K562 (cell line): ENCODE measurements around the gene USP15. TPM values are rescaled to one million over a fixed set of nuclear protein-coding genes. Genes with fewer than 3 reads are reported as not detected.

ENCODE experiments used
- ATAC-seq: fragments of 200-7000 bp; cut with Tn5 transposase; 3 replicates; pipeline ENCODE4 v1.9.1; 2020; ENCODE audit warnings: moderate library complexity
- BruUV-seq: library from RNA; stranded (reverse); fragments of 400-500 nt; replicated peaks from 2 replicates; lab custom pipeline; 2021; lab: Mats Ljungman, UMichigan
- CTCF ChIA-PET: fragments of 300-600 bp; formaldehyde crosslinking; extraction: SDS; loops from one replicate; lab custom pipeline; 2021; ENCODE audit warnings: low intra/inter-chr PET ratio; lab: Yijun Ruan, JAX
- POLR2A ChIA-PET: fragments of 300-600, 350-650 bp; sonication (Branson Sonifier 250); formaldehyde crosslinking; extraction: SDS; loops from one replicate; lab custom pipeline; 2021; ENCODE audit warnings: antibody characterized with exemption, inconsistent platforms; lab: Yijun Ruan, JAX
- DNase-seq, 4 experiments: peaks; one replicate each; pipeline versions ENCODE4 v3.0.0 to v3.0.0-alpha.2; 2011 to 2018; ENCODE audit warnings: low spot score in 3 of 4, mixed read lengths in 3 of 4; ENCODE audit errors: extremely low read depth in 1 of 4
- FAIRE-seq: peaks from 2 replicates; lab custom pipeline; 2011; peaks lifted over from hg19 to GRCh38; lab: Jason Lieb, UNC
- H2AFZ ChIP-seq: 2 replicates; pipeline ENCODE4 v1.6.0; 2011; ENCODE audit warnings: low read depth, low read length, control low read depth, inconsistent platforms
- H3K27ac ChIP-seq: fragments of 200-600 bp; 3 replicates; pipeline ENCODE4 v1.8.0; 2011; ENCODE audit warnings: low read depth, mild to moderate bottlenecking, control low read depth, inconsistent platforms, low read length, moderate library complexity, mixed read lengths; ENCODE audit errors: extremely low read depth
- H3K27me3 ChIP-seq, 2 experiments: fragments of 300-600 bp in 1 of 2; 2 replicates in 1 of 2; 3 replicates in 1 of 2; pipeline versions ENCODE4 v1.6.0 to v1.8.0; 2011; ENCODE audit warnings: inconsistent platforms in 2 of 2, low read length in 2 of 2, mild to moderate bottlenecking in 1 of 2, mixed read lengths in 1 of 2, moderate library complexity in 1 of 2; ENCODE audit not compliant: control insufficient read depth in 2 of 2, insufficient read depth in 2 of 2
- H3K36me3 ChIP-seq: fragments of 300-600 bp; 3 replicates; pipeline ENCODE4 v1.8.0; 2011; ENCODE audit warnings: mild to moderate bottlenecking, low read length, inconsistent platforms; ENCODE audit not compliant: control insufficient read depth, insufficient read depth
- H3K4me1 ChIP-seq, 2 experiments: fragments of 200-600 bp in 1 of 2; replicated peaks in 1 of 2; 2 replicates in 1 of 2; 3 replicates in 1 of 2; pipeline versions ENCODE4 v1.5.1 to v1.8.0; 2011; ENCODE audit warnings: inconsistent platforms in 2 of 2, low read length in 2 of 2, mild to moderate bottlenecking in 1 of 2, mixed read lengths in 1 of 2, moderate library complexity in 1 of 2; ENCODE audit not compliant: control insufficient read depth in 2 of 2, insufficient read depth in 2 of 2
- H3K4me2 ChIP-seq: 2 replicates; pipeline ENCODE4 v1.6.1; 2011; ENCODE audit warnings: low read length, control low read depth, inconsistent platforms, mixed read lengths; ENCODE audit not compliant: insufficient read depth
- H3K4me3 ChIP-seq: fragments of 200-600 bp; sonication (generic), shearing (Covaris generic); 2 replicates; pipeline ENCODE4 v1.5.1; 2016; ENCODE audit warnings: control low read depth, inconsistent platforms
- H3K79me2 ChIP-seq: fragments of 200-600 bp; 3 replicates; pipeline ENCODE4 v1.8.0; 2011; ENCODE audit warnings: low read length, inconsistent platforms; ENCODE audit not compliant: control insufficient read depth, insufficient read depth
- H3K9ac ChIP-seq, 2 experiments: 2 replicates each; pipeline versions ENCODE4 v1.6.0 to v1.6.1; 2011; ENCODE audit warnings: low read depth in 2 of 2, low read length in 2 of 2, control low read depth in 1 of 2, inconsistent platforms in 1 of 2, mild to moderate bottlenecking in 1 of 2, mixed read lengths in 1 of 2; ENCODE audit not compliant: insufficient read depth in 1 of 2
- H3K9me1 ChIP-seq: one replicate; pipeline ENCODE4 v1.6.0; 2011; ENCODE audit warnings: inconsistent platforms, mild to moderate bottlenecking, low read length, moderate library complexity; ENCODE audit not compliant: control insufficient read depth, insufficient read depth
- H3K9me3 ChIP-seq: replicated peaks from 2 replicates; pipeline ENCODE4 v1.5.1; 2011; ENCODE audit warnings: low read depth, low read length, inconsistent platforms; ENCODE audit not compliant: control insufficient read depth, insufficient read depth
- H4K20me1 ChIP-seq: replicated peaks from 2 replicates; pipeline ENCODE4 v1.6.1; 2011; ENCODE audit warnings: low read length, inconsistent platforms, mixed read lengths; ENCODE audit not compliant: control insufficient read depth, insufficient read depth
- AFF1 ChIP-seq, 2 experiments: fragments of 450-650 bp; IDR thresholded peaks; 2 replicates each; pipeline ENCODE4 v1.6.1; 2018; ENCODE audit warnings: mild to moderate bottlenecking in 2 of 2, low read depth in 1 of 2; ENCODE audit not compliant: partially characterized antibody in 2 of 2
- CC2D1A ChIP-seq: fragments of 450-650 bp; IDR thresholded peaks from 2 replicates; pipeline ENCODE4 v1.6.1; 2017; ENCODE audit warnings: mild to moderate bottlenecking
- E2F1 ChIP-seq: sonication (generic); formaldehyde crosslinking; IDR thresholded peaks from 2 replicates; pipeline ENCODE4 v1.8.1; 2023; ENCODE audit warnings: mild to moderate bottlenecking, missing genetic modification reagents, moderate library complexity
- E2F6 ChIP-seq, 2 experiments: IDR thresholded peaks; 2 replicates each; pipeline ENCODE4 v1.6.1; 2011; ENCODE audit warnings: borderline replicate concordance in 1 of 2, control low read depth in 1 of 2, low read depth in 1 of 2, low read length in 1 of 2, mild to moderate bottlenecking in 1 of 2, mixed read lengths in 1 of 2, moderate library complexity in 1 of 2; ENCODE audit not compliant: insufficient read depth in 1 of 2, insufficient read length in 1 of 2, poor library complexity in 1 of 2, severe bottlenecking in 1 of 2; ENCODE audit errors: extremely low read depth in 1 of 2
- GATAD2A ChIP-seq: fragments of 450-650 bp; IDR thresholded peaks from 2 replicates; pipeline ENCODE4 v1.6.1; 2017
- HLTF ChIP-seq: fragments of 450-650 bp; IDR thresholded peaks from 2 replicates; pipeline ENCODE4 v1.6.1; 2016
- MTA2 ChIP-seq: fragments of 450-650 bp; IDR thresholded peaks from 2 replicates; pipeline ENCODE4 v1.6.1; 2016; ENCODE audit warnings: low read depth
- SMARCA4 ChIP-seq: fragments of 450-650 bp; IDR thresholded peaks from 2 replicates; pipeline ENCODE4 v1.6.1; 2016
- TEAD4 ChIP-seq, 2 experiments: sonication (generic) in 1 of 2; formaldehyde crosslinking in 1 of 2; IDR thresholded peaks; 2 replicates each; pipeline versions ENCODE4 v1.6.1 to v1.8.0; 2012 to 2022; ENCODE audit warnings: borderline replicate concordance in 1 of 2, inconsistent platforms in 1 of 2, low read length in 1 of 2, mild to moderate bottlenecking in 1 of 2, missing genetic modification reagents in 1 of 2
- ZBTB1 ChIP-seq: sonication (generic); formaldehyde crosslinking; IDR thresholded peaks from 2 replicates; pipeline ENCODE4 v1.8.1; 2023; ENCODE audit warnings: missing genetic modification reagents, low read depth, mild to moderate bottlenecking, borderline replicate concordance
- ZBTB2 ChIP-seq: fragments of 450-650 bp; IDR thresholded peaks from 2 replicates; pipeline ENCODE4 v1.6.1; 2016; ENCODE audit warnings: antibody characterized with exemption
- ZC3H11A ChIP-seq: IDR thresholded peaks from 2 replicates; pipeline ENCODE4 v1.6.1; 2012; ENCODE audit warnings: low read depth, low read length, improper control_type of control experiment
- ZNF695 ChIP-seq: fragments of 450-650 bp; formaldehyde crosslinking; IDR thresholded peaks from 2 replicates; pipeline ENCODE4 v1.4.0; 2020; ENCODE audit warnings: mild to moderate bottlenecking, moderate library complexity
- ZNF766 ChIP-seq: fragments of 200-800 bp; sonication (Bioruptor generic); conservative IDR thresholded peaks from 2 replicates; pipeline ENCODE4 v1.6.1; 2016; ENCODE audit warnings: missing genetic modification characterization, missing compliant biosample characterization
- WGBS: fragments of 100-300 bp; shearing (Covaris generic); methylation state at CpG from one replicate; pipeline ENCODE4 v1.1.6; 2016; ENCODE audit warnings: low coverage, mixed read lengths; ENCODE audit not compliant: insufficient coverage; ENCODE audit errors: missing lambda C conversion rate; 5-methylcytosine and 5-hydroxymethylcytosine counted together
- in situ Hi-C: fragments of 300-500 bp; cut with MboI; formaldehyde crosslinking; loops from 4 replicates; pipeline ENCODE4 v1.15.0; 2018; ENCODE audit warnings: inconsistent platforms, mixed read lengths
- intact Hi-C: fragments of 100-400 bp; cut with micrococcal nuclease; formaldehyde crosslinking; loops from 2 replicates; pipeline ENCODE4 v1.14.2; 2022
- polyA plus RNA-seq, 8 experiments: library from polyadenylated mRNA; depleted of rRNA in 4 of 8; stranded (reverse) in 5 of 8; unstranded in 3 of 8; fragments of >200 nt; fragmentation: Nextera tagmentation in 2 of 8; fragmentation: Illumina TruSeq in 1 of 8; extraction: Ambion mirVana in 2 of 8; extraction: Trizol in 1 of 8; gene quantifications; 2 replicates each; pipeline versions ENCODE4 v1.2.1 to v1.2.3, GENCODE V29; 2011 to 2014; ENCODE audit warnings: inconsistent platforms in 1 of 8, missing spikeins in 1 of 8
- total RNA-seq, 7 experiments: library from RNA; depleted of rRNA in 6 of 7; stranded (reverse); fragments of >200 nt in 6 of 7; fragmentation: Illumina TruSeq in 2 of 7; extraction: Trizol in 2 of 7; gene quantifications; 2 replicates each; pipeline versions ENCODE4 v1.2.1 to v1.2.3, GENCODE V29; 2011 to 2021; ENCODE audit warnings: low replicate concordance in 1 of 7

Gene USP15
- total and polyA plus RNA-seq, 9 of the 15 experiments (the other 6 are each of a cell fraction or from before 2014, with no cell fraction given) = 140 to 272 (median 182) TPM

GRCh38 chr12:62232143-62232729, 28.0 kb upstream of the USP15 start:
- BruUV-seq = no TSS peak
- Histone ChIP-seq H3K9me1 (no peaks in the 10 kb centered on the region), H2AFZ (peak overlapping the region; percentile 67; the same call in 1 of the 2 replicates), H3K9me3 (0 out of 2 replicates have a peak, but pooled peaks cover 6% of the 10 kb centered on the region), H4K20me1 (no peaks in the 10 kb centered on the region), H3K79me2 (no peaks in the 10 kb centered on the region), H3K36me3 (no peaks in the 10 kb centered on the region), H3K4me3 (no peak overlapping the region), H3K27ac (peak overlapping the region; percentile 49; the same call in 2 of the 3 replicates), H3K4me2 (peak overlapping the region; percentile 54; the same call in 1 of the 2 replicates), H3K27me3 (no peaks in the 10 kb centered on the region), H3K4me1 (peaks cover 8 to 14% of the 10 kb centered on the region in 2 experiments; a peak in 4 of 5 replicates), H3K9ac (peak overlapping the region in 1 of 2 experiments; percentile 33; a peak in 1 of 4 replicates)
- DNase-seq (peak in 2 of 4 experiments; percentile 26 to 53), FAIRE-seq (peak; percentile 68), ATAC-seq (peak; percentile 64)
- ChIA-PET CTCF (no interaction called here), POLR2A (no interaction called here)
- intact Hi-C loops = no loop called here
- in situ Hi-C loops = no loop called here
- 4% methylated on average over 3 of the region's 3 CpGs for WGBS
- peak; percentile 92 for TF ChIP-seq GATAD2A
- no peak for TF ChIP-seq ZNF695
- 0 out of 2 replicates have a peak, but pooled peaks have one; percentile 40 for TF ChIP-seq HLTF
- no peak for TF ChIP-seq E2F1 (CRISPR knock-in tag)
- peak; percentile 59; the same call in 1 of the 2 replicates for TF ChIP-seq ZNF766 (CRISPR knock-in tag)
- TF ChIP-seq MTA2 = peak; percentile 82
- peak in 1 of 2 experiments; percentile 56 for TF ChIP-seq AFF1 (IDR thresholded peaks at IDR 0.05; ENCODE audit: low read depth in 1 of 2, partially characterized antibody in 2 of 2)
- peak; percentile 79 for TF ChIP-seq CC2D1A
- TF ChIP-seq ZC3H11A = no peak
- TF ChIP-seq E2F6 (IDR thresholded peaks at IDR 0.05; ENCODE audit: borderline replicate concordance in 1 of 2, extremely low read depth in 1 of 2, insufficient read depth in 1 of 2, insufficient read length in 1 of 2, low read depth in 1 of 2, low read length in 1 of 2, poor library complexity in 1 of 2, severe bottlenecking in 1 of 2) = no peak
- peak; percentile 95 for TF ChIP-seq SMARCA4
- TF ChIP-seq ZBTB1 (CRISPR knock-in tag) = no peak
- peak; percentile 87 for TF ChIP-seq TEAD4 (IDR thresholded peaks at IDR 0.05; ENCODE audit: low read length)
- no peak for TF ChIP-seq TEAD4 (CRISPR knock-in tag; IDR thresholded peaks at IDR 0.05; ENCODE audit: borderline replicate concordance)
- peak; percentile 82 for TF ChIP-seq ZBTB2
